RWPE2 (cell line): ENCODE measurements around the gene GAB3.

Source experiments
- ATAC-seq: fragments of 200-7000 bp; cut with Tn5 transposase; 3 replicates; pipeline ENCODE4 v1.9.1; 2021; ENCODE audit warnings: low read depth
- DNase-seq: peaks from one replicate; pipeline ENCODE4 v3.0.0-alpha.2; 2020; ENCODE audit warnings: low spot score
- H3K27ac ChIP-seq: fragments of 450-650 bp; 2 replicates; pipeline ENCODE4 v1.5.1; 2017; ENCODE audit warnings: mild to moderate bottlenecking; ENCODE audit not compliant: poor library complexity, severe bottlenecking
- H3K27me3 ChIP-seq: fragments of 250-450 bp; sonication (Bioruptor Pico); 2 replicates; pipeline ENCODE4 v1.5.1; 2021; ENCODE audit warnings: mild to moderate bottlenecking, moderate library complexity; ENCODE audit not compliant: insufficient read depth, poor library complexity, severe bottlenecking
- H3K36me3 ChIP-seq: fragments of 250-450 bp; sonication (Bioruptor Pico); 2 replicates; pipeline ENCODE4 v1.5.1; 2020; ENCODE audit warnings: low read depth, mild to moderate bottlenecking, moderate library complexity
- H3K4me1 ChIP-seq: fragments of 250-450 bp; sonication (Bioruptor Pico); 2 replicates; pipeline ENCODE4 v1.5.1; 2021; ENCODE audit warnings: mild to moderate bottlenecking, moderate library complexity; ENCODE audit not compliant: insufficient read depth, poor library complexity, severe bottlenecking
- H3K4me3 ChIP-seq: fragments of 250-450 bp; sonication (Bioruptor Pico); 2 replicates; pipeline ENCODE4 v1.5.1; 2021; ENCODE audit warnings: mild to moderate bottlenecking, moderate library complexity; ENCODE audit not compliant: severe bottlenecking
- H3K9me3 ChIP-seq: fragments of 250-450 bp; sonication (Bioruptor Pico); 2 replicates; pipeline ENCODE4 v1.5.1; 2021; ENCODE audit warnings: mild to moderate bottlenecking, moderate library complexity; ENCODE audit not compliant: severe bottlenecking
- TF ChIP-seq, protein P1 (sequence below): fragments of 450-650 bp; IDR thresholded peaks from one replicate; pipeline ENCODE4 v1.5.1; 2017; ENCODE audit warnings: mild to moderate bottlenecking, moderate library complexity; ENCODE audit not compliant: poor library complexity, severe bottlenecking

Gene GAB3

DNA sequence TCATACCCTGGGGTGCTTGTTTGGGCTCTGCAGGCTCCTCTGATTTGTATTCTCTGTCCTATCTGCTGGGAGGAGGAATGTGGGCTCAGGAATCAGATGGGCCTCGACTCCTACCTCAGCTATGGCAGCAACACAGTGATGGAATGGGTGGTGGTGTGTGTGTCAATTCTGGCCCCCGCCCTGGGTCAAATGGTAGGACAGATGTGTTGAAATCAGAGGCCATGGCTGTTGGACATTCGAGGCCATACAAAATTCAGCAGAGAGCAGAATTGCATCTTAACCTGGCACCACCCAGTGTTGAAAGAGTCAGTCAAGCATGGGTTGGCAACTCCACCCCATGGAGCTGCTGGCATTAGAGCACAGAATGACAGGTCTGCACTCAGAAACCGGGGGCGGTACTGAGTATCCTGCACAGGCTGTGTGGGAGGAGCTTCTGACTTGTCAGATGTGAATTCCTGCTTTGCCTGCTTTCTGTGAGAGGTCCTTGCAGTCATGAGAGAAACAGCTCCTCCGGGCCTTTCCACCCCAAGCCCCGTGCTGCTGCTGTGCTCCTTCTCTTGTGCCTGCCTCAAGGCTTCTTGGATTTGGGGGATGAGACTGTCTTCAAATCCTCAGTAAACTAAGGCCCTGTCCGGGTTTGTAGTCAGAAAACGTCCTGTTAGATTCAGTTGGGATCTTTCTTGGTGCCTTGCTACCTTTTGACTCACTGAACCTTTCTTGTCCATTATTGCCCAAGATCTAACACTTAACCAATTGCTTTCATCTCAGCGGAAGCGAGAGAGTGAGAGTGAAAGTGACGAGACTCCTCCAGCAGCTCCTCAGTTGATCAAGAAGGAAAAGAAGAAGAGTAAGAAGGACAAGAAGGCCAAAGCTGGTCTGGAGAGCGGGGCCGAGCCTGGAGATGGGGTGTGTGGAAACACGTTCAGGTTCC is 24.8 kb upstream of the GAB3 start:
- Histone ChIP-seq H3K36me3 (peaks cover 61% of the 10 kb centered on the region), H3K4me1 (no peaks in the 10 kb centered on the region), H3K27me3 (no peaks in the 10 kb centered on the region), H3K27ac (no peak overlapping the region), H3K9me3 (no peaks in the 10 kb centered on the region), H3K4me3 (no peak overlapping the region)
- ATAC-seq (peak; percentile 38; the same call in 1 of the 3 replicates), DNase-seq (no peak)
- TF ChIP-seq, protein P1, sequence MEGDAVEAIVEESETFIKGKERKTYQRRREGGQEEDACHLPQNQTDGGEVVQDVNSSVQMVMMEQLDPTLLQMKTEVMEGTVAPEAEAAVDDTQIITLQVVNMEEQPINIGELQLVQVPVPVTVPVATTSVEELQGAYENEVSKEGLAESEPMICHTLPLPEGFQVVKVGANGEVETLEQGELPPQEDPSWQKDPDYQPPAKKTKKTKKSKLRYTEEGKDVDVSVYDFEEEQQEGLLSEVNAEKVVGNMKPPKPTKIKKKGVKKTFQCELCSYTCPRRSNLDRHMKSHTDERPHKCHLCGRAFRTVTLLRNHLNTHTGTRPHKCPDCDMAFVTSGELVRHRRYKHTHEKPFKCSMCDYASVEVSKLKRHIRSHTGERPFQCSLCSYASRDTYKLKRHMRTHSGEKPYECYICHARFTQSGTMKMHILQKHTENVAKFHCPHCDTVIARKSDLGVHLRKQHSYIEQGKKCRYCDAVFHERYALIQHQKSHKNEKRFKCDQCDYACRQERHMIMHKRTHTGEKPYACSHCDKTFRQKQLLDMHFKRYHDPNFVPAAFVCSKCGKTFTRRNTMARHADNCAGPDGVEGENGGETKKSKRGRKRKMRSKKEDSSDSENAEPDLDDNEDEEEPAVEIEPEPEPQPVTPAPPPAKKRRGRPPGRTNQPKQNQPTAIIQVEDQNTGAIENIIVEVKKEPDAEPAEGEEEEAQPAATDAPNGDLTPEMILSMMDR: no peak

DNA sequence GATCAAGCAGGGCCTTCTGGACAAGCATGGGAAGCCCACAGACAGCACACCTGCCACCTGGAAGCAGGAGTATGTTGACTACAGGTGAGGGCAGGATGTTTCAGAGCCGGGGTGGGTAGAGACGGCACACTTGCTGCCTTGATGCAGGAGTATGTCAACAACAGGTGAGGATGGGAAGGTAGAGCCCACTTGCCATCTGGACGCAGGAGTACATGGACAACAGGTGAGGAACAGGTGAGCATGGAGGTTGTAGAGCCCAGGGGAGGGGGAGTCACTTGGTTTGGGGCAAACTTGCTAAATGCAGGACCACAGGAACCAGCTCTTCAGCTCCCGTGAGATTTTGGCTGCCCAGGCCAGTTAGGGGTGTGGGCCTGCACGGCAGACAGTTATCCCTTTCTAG is 23.7 kb upstream of the GAB3 start:
- no peak for DNase-seq
- Histone ChIP-seq H3K27me3 (no peaks in the 10 kb centered on the region), H3K4me3 (no peak overlapping the region), H3K4me1 (no peaks in the 10 kb centered on the region), H3K27ac (no peak overlapping the region), H3K9me3 (no peaks in the 10 kb centered on the region), H3K36me3 (peaks cover 69% of the 10 kb centered on the region)
- TF ChIP-seq, protein P1: no peak
- no peak for ATAC-seq

DNA sequence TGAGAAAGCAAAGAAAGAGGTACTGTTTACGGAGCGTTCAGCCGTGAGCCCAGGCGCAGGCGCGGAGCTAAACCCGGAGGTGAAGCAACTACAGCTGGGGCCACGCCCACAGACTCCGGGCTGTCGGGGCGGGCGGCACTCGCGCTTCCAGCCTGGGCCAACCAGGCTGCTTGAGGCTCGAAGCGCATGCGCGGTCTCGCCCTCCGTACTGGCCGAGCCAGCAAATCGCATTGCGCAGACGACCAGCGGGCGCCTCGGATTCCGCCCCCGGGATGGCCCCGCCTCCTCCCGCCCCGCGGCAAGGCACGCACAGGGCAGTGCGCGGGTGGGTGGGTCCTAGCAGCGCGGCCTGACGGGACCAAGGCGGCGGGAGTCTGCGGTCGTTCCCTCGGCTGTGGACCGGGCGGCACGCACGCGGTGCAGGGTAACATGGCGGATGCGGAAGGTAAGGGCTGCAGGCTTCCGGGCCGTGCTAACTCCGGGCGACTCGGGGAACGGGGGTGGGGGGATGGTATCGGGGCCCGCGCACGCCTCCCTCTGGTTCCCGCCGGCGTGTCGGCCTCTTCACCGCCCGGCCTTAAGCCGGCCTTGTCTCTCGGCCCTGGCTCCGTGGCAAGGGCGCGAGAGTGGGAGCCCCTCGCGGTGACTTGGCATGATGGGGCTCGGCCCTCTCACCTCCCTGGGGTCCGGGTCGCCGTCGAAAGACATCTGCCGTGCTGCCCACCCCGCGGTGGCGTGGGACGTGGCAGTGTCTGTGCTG is 11.8 kb upstream of the GAB3 start, which contains the start of gene DKC1:
Gene DKC1 (plus strand): TSS at position 328 of the 760 bp plus-strand sequence. CDS start 102 bp downstream, at position 430.
- Histone ChIP-seq H3K9me3 (no peaks in the 10 kb centered on the region), H3K27ac (peak within 1 kb of the TSS; percentile 65), H3K27me3 (no peaks in the 10 kb centered on the region), H3K4me1 (peaks cover 3% of the 10 kb centered on the region), H3K36me3 (peaks cover 34% of the 10 kb centered on the region), H3K4me3 (peak within 1 kb of the TSS; percentile 62)
- peak; percentile 91 for DNase-seq
- ATAC-seq: peak; percentile 87
- TF ChIP-seq, protein P1: no peak

DNA sequence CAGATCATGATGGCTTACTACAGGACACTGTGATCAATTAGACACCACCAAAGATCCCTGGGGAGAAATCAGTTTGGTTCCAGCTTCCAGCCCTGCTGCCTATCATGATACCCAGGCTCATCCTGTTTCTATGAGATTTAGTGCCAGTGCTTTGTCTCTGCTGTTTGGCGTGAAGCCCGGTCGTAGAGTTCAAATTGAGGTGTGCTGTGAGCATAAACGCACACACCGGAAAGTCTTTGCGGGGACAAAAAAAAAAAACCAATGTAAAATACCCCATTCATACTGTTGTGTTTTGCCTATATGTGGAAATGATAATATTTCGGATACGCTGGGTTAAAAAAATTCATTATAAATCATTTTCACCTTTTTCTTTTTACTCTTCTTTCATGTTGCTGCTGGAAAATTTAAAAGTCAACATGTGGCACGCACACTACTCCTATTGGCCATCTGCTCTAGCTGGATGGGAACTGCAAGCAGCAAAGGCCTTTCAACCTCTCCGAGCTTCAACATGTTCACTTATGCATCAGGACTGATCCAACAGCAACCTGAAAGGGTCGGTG is 11.2 kb upstream of the GAB3 start:
- ATAC-seq (no peak), DNase-seq (no peak)
- Histone ChIP-seq H3K27ac (peak overlapping the region; percentile 65), H3K9me3 (no peaks in the 10 kb centered on the region), H3K36me3 (peaks cover 29% of the 10 kb centered on the region), H3K4me1 (peaks cover 3% of the 10 kb centered on the region), H3K4me3 (peak overlapping the region; percentile 62), H3K27me3 (no peaks in the 10 kb centered on the region)
- TF ChIP-seq, protein P1: no peak
